GM19035 (cell line): Measurements from ENCODE around the gene SLC25A3.

ENCODE experiments used
- ATAC-seq: cut with Tn5 transposase; IDR thresholded peaks from one replicate; pipeline ENCODE4 v1.9.1; 2021; ENCODE audit not compliant: unreplicated experiment

The SLC25A3 gene

DNA sequence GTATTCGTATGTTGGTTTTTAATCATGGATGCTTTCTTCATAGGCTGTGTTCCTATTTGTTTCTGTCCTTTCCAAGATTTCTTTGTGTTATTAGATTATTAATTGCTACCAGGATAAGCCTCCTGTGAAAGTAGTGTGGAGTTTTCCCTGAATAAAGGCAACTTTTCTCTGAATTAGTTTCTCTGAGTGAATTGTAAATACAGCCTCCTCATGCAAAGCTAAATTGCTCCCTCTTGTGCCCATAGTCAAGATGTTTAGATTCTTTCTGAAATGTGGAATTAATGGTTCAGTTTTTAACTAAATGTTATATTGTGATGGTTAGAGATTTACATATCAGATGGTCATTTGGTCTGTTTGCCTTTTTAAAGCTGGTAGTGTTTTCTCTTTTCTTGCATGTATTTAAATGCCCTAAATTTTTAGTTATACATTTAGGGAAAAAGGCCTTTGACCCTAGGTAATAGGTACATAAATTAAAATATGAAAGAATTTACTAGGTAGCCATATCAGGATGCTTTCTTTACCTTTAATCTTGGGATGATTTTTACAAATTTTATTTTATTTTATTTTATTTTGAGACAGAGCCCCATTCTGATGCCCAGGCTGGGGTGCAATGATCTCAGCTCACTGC is 60.5 kb downstream of the SLC25A3 start:
- ATAC-seq: no peak
